HEK293T (cell line): ENCODE data around the gene AP2A1.
"Not testable (repeated sequence)": the region's sequence is repeated elsewhere in the genome, so short reads cannot be mapped to it uniquely, and the experiment has no call there.

Source experiments
- ARNT ChIP-seq: fragments of 450-650 bp; IDR thresholded peaks from 2 replicates; pipeline ENCODE4 v1.6.1; 2017; ENCODE audit warnings: mild to moderate bottlenecking
- BHLHE40 ChIP-seq: fragments of 450-650 bp; IDR thresholded peaks from 2 replicates; pipeline ENCODE4 v1.6.1; 2016; ENCODE audit warnings: mild to moderate bottlenecking, moderate library complexity, borderline replicate concordance
- CTBP1 ChIP-seq: fragments of 450-650 bp; IDR thresholded peaks from 2 replicates; pipeline ENCODE4 v1.6.1; 2016; ENCODE audit warnings: borderline replicate concordance
- ELF4 ChIP-seq: fragments of 450-650 bp; IDR thresholded peaks from 2 replicates; pipeline ENCODE4 v1.6.1; 2017; ENCODE audit warnings: antibody characterized with exemption
- FOXK2 ChIP-seq: fragments of 450-650 bp; IDR thresholded peaks from 2 replicates; pipeline ENCODE4 v1.6.1; 2016; ENCODE audit warnings: mild to moderate bottlenecking
- FOXM1 ChIP-seq: fragments of 450-650 bp; IDR thresholded peaks from 2 replicates; pipeline ENCODE4 v1.6.1; 2017; ENCODE audit warnings: mild to moderate bottlenecking, borderline replicate concordance
- HDGF ChIP-seq: fragments of 450-650 bp; IDR thresholded peaks from 2 replicates; pipeline ENCODE4 v1.6.1; 2017; ENCODE audit warnings: antibody characterized with exemption, borderline replicate concordance
- L3MBTL2 ChIP-seq: fragments of 450-650 bp; conservative IDR thresholded peaks from 2 replicates; pipeline ENCODE4 v1.6.1; 2016; ENCODE audit warnings: mild to moderate bottlenecking
- LEF1 ChIP-seq: fragments of 450-650 bp; IDR thresholded peaks from 2 replicates; pipeline ENCODE4 v1.6.1; 2017; ENCODE audit warnings: mild to moderate bottlenecking, borderline replicate concordance
- NFRKB ChIP-seq: fragments of 450-650 bp; IDR thresholded peaks from 2 replicates; pipeline ENCODE4 v1.6.1; 2016; ENCODE audit warnings: mild to moderate bottlenecking, moderate library complexity
- SP1 ChIP-seq: fragments of 450-650 bp; IDR thresholded peaks from 2 replicates; pipeline ENCODE4 v1.6.1; 2017
- TF ChIP-seq, protein P1 (sequence below): fragments of 450-650 bp; IDR thresholded peaks from 2 replicates; pipeline ENCODE4 v1.6.1; 2016

DNA sequence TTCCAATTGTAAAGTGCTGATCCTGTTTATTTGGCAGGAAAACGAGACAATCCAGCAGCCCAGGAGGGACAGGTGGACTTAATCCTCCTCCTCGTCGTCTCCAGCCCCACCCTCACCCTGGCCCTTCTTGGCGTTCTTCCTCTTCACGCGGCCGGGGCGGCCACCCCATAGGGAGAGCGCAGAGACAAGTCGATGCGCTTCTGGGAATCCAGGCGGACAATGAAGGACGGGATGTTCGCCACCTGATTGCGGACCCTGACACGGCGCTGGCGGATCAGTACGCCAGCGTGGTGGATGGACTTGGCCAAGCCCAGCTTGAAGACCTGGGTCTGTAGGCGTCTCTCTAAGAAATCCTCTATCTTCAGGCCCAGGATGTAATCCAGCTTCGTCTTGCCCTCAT is 47.4 kb upstream of the AP2A1 start:
- TF ChIP-seq HDGF, LEF1, L3MBTL2, ARNT, FOXK2, NFRKB, FOXM1, BHLHE40, SP1, ELF4, CTBP1: not testable (repeated sequence)
- TF ChIP-seq, protein P1, sequence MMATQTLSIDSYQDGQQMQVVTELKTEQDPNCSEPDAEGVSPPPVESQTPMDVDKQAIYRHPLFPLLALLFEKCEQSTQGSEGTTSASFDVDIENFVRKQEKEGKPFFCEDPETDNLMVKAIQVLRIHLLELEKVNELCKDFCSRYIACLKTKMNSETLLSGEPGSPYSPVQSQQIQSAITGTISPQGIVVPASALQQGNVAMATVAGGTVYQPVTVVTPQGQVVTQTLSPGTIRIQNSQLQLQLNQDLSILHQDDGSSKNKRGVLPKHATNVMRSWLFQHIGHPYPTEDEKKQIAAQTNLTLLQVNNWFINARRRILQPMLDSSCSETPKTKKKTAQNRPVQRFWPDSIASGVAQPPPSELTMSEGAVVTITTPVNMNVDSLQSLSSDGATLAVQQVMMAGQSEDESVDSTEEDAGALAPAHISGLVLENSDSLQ, result not testable (repeated sequence)
